ENCODE results near the gene TRPV5.

DNA sequence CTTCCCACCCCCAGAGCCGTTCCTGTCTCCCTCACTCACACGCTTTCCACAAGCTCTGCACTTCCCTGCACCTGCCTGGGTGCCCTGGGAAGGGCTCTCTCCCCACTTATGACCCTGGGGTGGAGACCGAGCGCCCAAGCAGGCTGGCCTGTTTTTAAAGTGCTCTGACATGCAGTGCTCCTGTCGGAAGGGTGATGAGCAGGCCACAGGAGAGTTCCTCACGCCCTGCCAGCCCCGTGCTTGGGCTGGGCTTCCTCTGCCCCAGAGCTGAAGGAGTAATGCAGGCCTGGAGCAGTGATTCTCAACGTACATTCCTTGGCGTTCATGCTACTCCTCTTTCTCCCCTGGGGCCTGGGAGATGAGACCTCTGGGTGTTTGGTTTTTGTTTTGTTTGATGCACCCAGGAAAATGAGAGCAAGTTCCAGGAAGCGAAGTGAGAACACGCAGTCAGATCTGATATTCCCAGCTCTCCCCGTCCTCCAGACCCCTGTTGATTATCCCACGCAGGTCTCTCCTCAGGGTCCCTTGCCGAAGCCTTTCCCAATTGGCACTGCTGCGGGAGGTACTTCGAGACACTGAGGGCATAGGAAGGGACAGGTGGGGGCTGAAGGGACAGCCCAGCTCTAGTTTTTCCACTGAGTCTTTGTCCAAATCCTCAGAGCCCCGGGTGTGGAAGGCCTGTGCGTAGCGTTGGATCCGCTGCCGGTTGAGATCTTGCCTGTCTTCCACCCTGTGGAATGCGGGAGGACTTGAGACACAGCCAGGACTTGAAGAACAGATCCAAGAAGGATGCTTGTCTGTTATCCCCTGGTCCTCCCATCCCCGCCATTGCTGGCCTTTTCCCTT is 62.1 kb downstream of the TRPV5 start:
- TF ChIP-seq, protein P1, sequence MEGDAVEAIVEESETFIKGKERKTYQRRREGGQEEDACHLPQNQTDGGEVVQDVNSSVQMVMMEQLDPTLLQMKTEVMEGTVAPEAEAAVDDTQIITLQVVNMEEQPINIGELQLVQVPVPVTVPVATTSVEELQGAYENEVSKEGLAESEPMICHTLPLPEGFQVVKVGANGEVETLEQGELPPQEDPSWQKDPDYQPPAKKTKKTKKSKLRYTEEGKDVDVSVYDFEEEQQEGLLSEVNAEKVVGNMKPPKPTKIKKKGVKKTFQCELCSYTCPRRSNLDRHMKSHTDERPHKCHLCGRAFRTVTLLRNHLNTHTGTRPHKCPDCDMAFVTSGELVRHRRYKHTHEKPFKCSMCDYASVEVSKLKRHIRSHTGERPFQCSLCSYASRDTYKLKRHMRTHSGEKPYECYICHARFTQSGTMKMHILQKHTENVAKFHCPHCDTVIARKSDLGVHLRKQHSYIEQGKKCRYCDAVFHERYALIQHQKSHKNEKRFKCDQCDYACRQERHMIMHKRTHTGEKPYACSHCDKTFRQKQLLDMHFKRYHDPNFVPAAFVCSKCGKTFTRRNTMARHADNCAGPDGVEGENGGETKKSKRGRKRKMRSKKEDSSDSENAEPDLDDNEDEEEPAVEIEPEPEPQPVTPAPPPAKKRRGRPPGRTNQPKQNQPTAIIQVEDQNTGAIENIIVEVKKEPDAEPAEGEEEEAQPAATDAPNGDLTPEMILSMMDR (IDR thresholded peaks at IDR 0.05), result no peak
- TF ChIP-seq POLR2A (IDR thresholded peaks at IDR 0.05) (no peak), EP300 (IDR thresholded peaks at IDR 0.05) (no peak)
